ENCODE data around the gene UQCR10.

UQCR10 gene

GRCh38 chr22:29767171-29768051 is at the start of gene UQCR10:
UQCR10 (plus strand) TSS chr22:29767369; CDS start chr22:29767399, 30 bp downstream.
- DNase-seq = peak; percentile 89

GRCh38 chr22:29717789-29718188 is 49.4 kb upstream of the UQCR10 start:
- DNase-seq = no peak

- no peak for DNase-seq
Observed at GRCh38 chr22:29718949-29719898, 47.9 kb upstream of the UQCR10 start.

- DNase-seq = no peak
Observed at GRCh38 chr22:29719899-29720645, 47.1 kb upstream of the UQCR10 start, which contains the start of gene CABP7. CABP7 (plus strand) TSS chr22:29720003; CDS start chr22:29720425, 422 bp downstream.

- no peak for DNase-seq
Observed at GRCh38 chr22:29720811-29721323, 46.3 kb upstream of the UQCR10 start.

GRCh38 chr22:29722151-29722550 is 45.0 kb upstream of the UQCR10 start:
- no peak for DNase-seq

GRCh38 chr22:29722587-29722986 is 44.6 kb upstream of the UQCR10 start:
- DNase-seq = no peak

- no peak for DNase-seq
Observed at GRCh38 chr22:29723766-29724165, 43.4 kb upstream of the UQCR10 start.

GRCh38 chr22:29724843-29725242 is 42.3 kb upstream of the UQCR10 start:
- DNase-seq = no peak

GRCh38 chr22:29726106-29726505 is 41.1 kb upstream of the UQCR10 start:
- no peak for DNase-seq

- DNase-seq = no peak
Observed at GRCh38 chr22:29726512-29727130, 40.5 kb upstream of the UQCR10 start.

- peak; percentile 48 for DNase-seq
Observed at GRCh38 chr22:29727131-29727523, 40.0 kb upstream of the UQCR10 start.

- no peak for DNase-seq
Observed at GRCh38 chr22:29729161-29729560, 38.0 kb upstream of the UQCR10 start.

GRCh38 chr22:29731058-29731850 is 35.9 kb upstream of the UQCR10 start:
- no peak for DNase-seq

- DNase-seq = no peak
Observed at GRCh38 chr22:29732883-29733282, 34.3 kb upstream of the UQCR10 start.

GRCh38 chr22:29733362-29734201 is 33.6 kb upstream of the UQCR10 start:
- no peak for DNase-seq

GRCh38 chr22:29734406-29734805 is 32.8 kb upstream of the UQCR10 start:
- DNase-seq = no peak

GRCh38 chr22:29734838-29735237 is 32.3 kb upstream of the UQCR10 start:
- DNase-seq = no peak

GRCh38 chr22:29735416-29735815 is 31.8 kb upstream of the UQCR10 start:
- no peak for DNase-seq
